ENCODE measurements around the gene TUBB2A. TPM values are rescaled to one million over a fixed set of nuclear protein-coding genes. Genes with fewer than 3 reads are reported as not detected.

The TUBB2A gene
- total and polyA plus RNA-seq, 2 of the 13 experiments (the other 11 are each of a cell fraction or from before 2014, with no cell fraction given), result 35.3 to 106 TPM

- TF ChIP-seq KAT2B (IDR thresholded peaks at IDR 0.05; ENCODE audit: borderline replicate concordance, low read depth, low read length) (no peak), TCF12 (IDR thresholded peaks at IDR 0.05) (no peak), TCF12 (CRISPR knock-in tag; IDR thresholded peaks at IDR 0.05) (peak; percentile 70), NR3C1 (CRISPR knock-in tag; IDR thresholded peaks at IDR 0.05) (no peak), CSRNP2 (CRISPR knock-in tag; conservative IDR thresholded peaks at IDR 0.05; ENCODE audit: low read depth) (peak; percentile 38; the same call in 1 of the 2 replicates), ZNF33A (CRISPR knock-in tag; IDR thresholded peaks at IDR 0.05; ENCODE audit: borderline replicate concordance) (no peak), ZNF83 (CRISPR knock-in tag; IDR thresholded peaks at IDR 0.05; ENCODE audit: borderline replicate concordance) (0 out of 2 replicates have a peak, but pooled peaks have one; percentile 71), BRF2 (CRISPR knock-in tag; IDR thresholded peaks at IDR 0.05) (0 out of 2 replicates have a peak, but pooled peaks have one; percentile 52), CEBPZ (IDR thresholded peaks at IDR 0.05; ENCODE audit: low read length) (no peak), ZNF646 (CRISPR knock-in tag; IDR thresholded peaks at IDR 0.05) (no peak), ATF7-NPFF (CRISPR knock-in tag; IDR thresholded peaks at IDR 0.05; ENCODE audit: low read depth) (peak; percentile 98), RXRA (CRISPR knock-in tag; IDR thresholded peaks at IDR 0.05) (no peak), ZNF644 (CRISPR knock-in tag; IDR thresholded peaks at IDR 0.05; ENCODE audit: low read depth) (no peak), ZNF44 (CRISPR knock-in tag; IDR thresholded peaks at IDR 0.05) (no peak)
Measured at GRCh38 chr6:3157131-3157933, at the start of gene TUBB2A (continued).

Measured in HepG2 (cell line).